Nephron progenitor cell (in vitro differentiated cells): ENCODE results near the gene ZNF692.

Source experiments
- DNase-seq: peaks from one replicate; pipeline ENCODE4 v3.0.0; 2021
- H3K27ac Mint-ChIP-seq: 2 replicates; pipeline ENCODE4 v1.8.0; 2021; ENCODE audit warnings: mild to moderate bottlenecking, moderate library complexity, mixed read lengths
- H3K27me3 Mint-ChIP-seq: 2 replicates; pipeline ENCODE4 v1.8.0; 2021; ENCODE audit warnings: mild to moderate bottlenecking, low read depth, mixed read lengths; ENCODE audit not compliant: poor library complexity
- H3K36me3 Mint-ChIP-seq: 2 replicates; pipeline ENCODE4 v1.8.0; 2021; ENCODE audit warnings: low read depth, mixed read lengths
- H3K4me1 Mint-ChIP-seq: 2 replicates; pipeline ENCODE4 v1.8.0; 2021; ENCODE audit warnings: mixed read lengths
- H3K4me3 Mint-ChIP-seq: 2 replicates; pipeline ENCODE4 v1.8.0; 2021; ENCODE audit warnings: mild to moderate bottlenecking, moderate library complexity, mixed read lengths
- H3K9me3 Mint-ChIP-seq: 2 replicates; pipeline ENCODE4 v1.8.0; 2021; ENCODE audit warnings: mild to moderate bottlenecking, moderate library complexity, mixed read lengths
- TF ChIP-seq, protein P1 (sequence below): fragments of 200-600 bp; sonication (generic); IDR thresholded peaks from 2 replicates; pipeline ENCODE4 v1.5.0; 2021; ENCODE audit warnings: antibody characterized with exemption

ZNF692 gene

DNA sequence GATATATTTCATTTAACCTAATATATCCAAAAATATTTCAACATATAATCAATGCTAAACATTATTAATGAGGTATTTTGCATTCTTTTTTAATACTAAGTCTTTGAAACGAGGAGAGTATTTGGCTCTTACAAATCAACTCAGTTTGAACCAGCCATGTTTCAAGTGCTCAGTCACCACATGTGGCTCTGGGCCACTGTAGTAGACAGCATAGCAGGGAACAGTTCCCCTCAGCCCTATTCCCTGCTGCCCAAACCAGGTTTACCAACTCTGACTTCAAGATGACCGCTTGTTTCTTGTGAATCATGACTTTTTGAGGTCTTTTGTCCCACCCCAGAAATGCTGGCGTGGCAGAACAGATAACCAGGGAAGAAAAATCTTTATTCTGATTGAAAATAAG is 15.2 kb downstream of the ZNF692 start:
- no peaks in the 10 kb centered on the region for H3K9me3 Mint-ChIP-seq
- TF ChIP-seq, protein P1, sequence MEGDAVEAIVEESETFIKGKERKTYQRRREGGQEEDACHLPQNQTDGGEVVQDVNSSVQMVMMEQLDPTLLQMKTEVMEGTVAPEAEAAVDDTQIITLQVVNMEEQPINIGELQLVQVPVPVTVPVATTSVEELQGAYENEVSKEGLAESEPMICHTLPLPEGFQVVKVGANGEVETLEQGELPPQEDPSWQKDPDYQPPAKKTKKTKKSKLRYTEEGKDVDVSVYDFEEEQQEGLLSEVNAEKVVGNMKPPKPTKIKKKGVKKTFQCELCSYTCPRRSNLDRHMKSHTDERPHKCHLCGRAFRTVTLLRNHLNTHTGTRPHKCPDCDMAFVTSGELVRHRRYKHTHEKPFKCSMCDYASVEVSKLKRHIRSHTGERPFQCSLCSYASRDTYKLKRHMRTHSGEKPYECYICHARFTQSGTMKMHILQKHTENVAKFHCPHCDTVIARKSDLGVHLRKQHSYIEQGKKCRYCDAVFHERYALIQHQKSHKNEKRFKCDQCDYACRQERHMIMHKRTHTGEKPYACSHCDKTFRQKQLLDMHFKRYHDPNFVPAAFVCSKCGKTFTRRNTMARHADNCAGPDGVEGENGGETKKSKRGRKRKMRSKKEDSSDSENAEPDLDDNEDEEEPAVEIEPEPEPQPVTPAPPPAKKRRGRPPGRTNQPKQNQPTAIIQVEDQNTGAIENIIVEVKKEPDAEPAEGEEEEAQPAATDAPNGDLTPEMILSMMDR = no peak
- no peak for DNase-seq
- no peaks in the 10 kb centered on the region for H3K27me3 Mint-ChIP-seq
- H3K36me3 Mint-ChIP-seq = peaks cover 3% of the 10 kb centered on the region
- no peak overlapping the region for H3K4me3 Mint-ChIP-seq
- H3K27ac Mint-ChIP-seq = no peak overlapping the region
- H3K4me1 Mint-ChIP-seq = peaks cover 27% of the 10 kb centered on the region

DNA sequence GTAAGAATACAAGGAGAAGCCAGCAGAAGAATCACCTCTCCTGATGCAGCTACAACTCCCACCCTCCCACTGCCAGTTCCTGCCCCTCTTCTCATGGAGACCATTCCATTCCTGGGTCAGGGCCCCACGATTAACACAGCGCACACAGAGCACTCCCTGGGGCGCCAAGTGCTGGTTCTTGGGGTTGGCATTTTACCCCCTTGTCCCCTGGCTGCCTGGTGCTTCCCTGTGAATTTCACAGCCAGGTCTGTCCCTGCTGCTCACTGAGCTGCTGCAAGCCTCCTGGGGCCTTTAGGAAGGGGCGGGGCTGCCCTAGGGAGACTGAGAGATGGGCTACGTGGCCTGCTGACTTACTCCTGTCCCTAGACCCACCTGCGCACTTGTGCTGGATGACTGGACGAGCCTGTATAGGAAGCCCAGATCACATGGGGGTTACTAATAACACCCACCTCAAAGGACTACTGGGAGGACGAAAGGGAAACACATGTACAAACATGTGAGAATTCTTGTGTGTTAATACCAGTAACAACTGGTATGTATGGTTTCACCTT is 16.0 kb downstream of the ZNF692 start:
- Mint-ChIP-seq H3K27ac (no peak overlapping the region), H3K4me1 (peaks cover 27% of the 10 kb centered on the region), H3K36me3 (no peaks in the 10 kb centered on the region), H3K27me3 (no peaks in the 10 kb centered on the region), H3K4me3 (no peak overlapping the region), H3K9me3 (no peaks in the 10 kb centered on the region)
- no peak for DNase-seq
- TF ChIP-seq, protein P1 = no peak

DNA sequence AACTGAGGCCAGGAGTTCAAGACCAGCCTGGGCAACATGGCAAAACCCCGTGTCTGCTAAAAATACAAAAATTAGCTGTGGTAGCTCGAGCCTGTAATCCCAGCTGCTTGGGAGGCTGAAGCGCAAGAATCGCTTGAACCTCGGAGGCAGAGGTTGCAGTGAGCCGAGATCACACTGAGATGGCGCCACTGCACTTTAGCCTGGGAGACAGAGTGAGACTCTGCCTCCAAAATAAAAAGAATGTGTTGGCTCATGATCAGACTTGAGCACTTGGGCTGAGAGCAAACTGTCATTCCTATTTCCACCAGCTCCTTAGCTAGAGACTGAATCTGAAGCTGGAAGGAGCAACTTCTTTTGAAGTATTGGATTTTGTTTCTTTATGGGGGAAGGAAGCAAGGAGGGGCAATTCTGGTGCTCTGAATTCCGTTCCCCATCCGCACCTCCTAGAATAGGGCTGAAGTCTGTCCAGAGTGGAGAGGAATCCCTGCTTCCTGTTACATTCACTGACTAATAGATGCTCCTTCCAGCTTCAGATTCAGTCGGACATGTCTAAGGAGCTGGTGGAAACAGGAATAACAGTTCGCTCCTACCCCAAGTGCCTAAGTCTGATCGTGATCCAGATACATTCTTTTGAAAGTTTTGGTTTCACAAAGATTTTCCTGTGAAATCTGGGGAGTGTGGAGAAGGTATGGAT is 17.0 kb downstream of the ZNF692 start:
- Mint-ChIP-seq H3K27ac (peak overlapping the region; percentile 75), H3K4me1 (peaks cover 27% of the 10 kb centered on the region)

DNA sequence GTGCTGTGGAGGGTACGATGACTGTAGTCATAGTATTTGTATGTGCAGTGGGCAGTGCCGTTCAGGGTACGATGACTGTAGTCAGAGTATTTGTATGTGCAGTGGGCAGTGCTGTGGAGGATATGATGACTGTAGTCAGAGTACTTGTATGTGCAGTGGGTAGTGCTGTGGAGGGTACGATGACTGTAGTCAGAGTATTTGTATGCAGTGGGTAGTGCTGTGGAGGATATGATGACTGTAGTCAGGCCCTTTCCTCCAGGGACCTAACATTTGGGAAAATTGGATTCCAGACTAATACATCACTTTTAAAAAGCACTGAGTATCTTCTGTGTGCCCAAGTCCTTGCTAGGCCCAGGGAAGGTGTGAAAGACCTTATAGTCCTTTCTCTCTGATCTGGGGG is 17.9 kb downstream of the ZNF692 start:
- Mint-ChIP-seq H3K27ac (no peak overlapping the region), H3K9me3 (no peaks in the 10 kb centered on the region), H3K4me3 (no peak overlapping the region), H3K27me3 (no peaks in the 10 kb centered on the region), H3K4me1 (peaks cover 27% of the 10 kb centered on the region), H3K36me3 (no peaks in the 10 kb centered on the region)
- TF ChIP-seq, protein P1 = no peak
- DNase-seq = no peak

More for the DNA sequence above, 17.0 kb downstream of the ZNF692 start:
- Mint-ChIP-seq H3K4me3 (no peak overlapping the region), H3K36me3 (no peaks in the 10 kb centered on the region), H3K9me3 (no peaks in the 10 kb centered on the region), H3K27me3 (no peaks in the 10 kb centered on the region)
- DNase-seq = peak; percentile 47
- TF ChIP-seq, protein P1 = peak; percentile 62

DNA sequence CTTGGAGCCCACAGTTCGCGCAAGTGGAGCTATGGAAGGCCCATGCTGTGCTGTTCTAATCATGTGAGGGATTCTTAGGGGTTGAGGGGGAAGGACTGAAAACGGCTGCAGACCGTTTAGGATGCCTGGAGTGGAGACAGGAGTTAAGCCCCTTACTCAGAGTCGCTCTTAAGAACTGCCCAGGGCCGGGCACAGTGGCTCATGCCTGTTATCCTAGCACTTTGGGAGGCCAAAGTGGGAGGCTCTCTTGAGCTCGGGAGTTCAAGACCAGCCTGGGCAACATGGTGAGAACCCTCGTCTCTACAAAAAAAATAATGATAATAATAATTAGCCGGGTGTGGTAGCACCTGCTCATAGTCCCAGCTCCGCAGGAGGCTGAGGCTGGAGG is 19.7 kb downstream of the ZNF692 start:
- TF ChIP-seq, protein P1 = no peak
- H3K27me3 Mint-ChIP-seq = no peaks in the 10 kb centered on the region
- H3K36me3 Mint-ChIP-seq = no peaks in the 10 kb centered on the region
- DNase-seq = no peak
- peak overlapping the region; percentile 98 for H3K27ac Mint-ChIP-seq
- no peak overlapping the region for H3K4me3 Mint-ChIP-seq
- no peaks in the 10 kb centered on the region for H3K9me3 Mint-ChIP-seq
- peaks cover 27% of the 10 kb centered on the region for H3K4me1 Mint-ChIP-seq
